ENCODE data around the gene PIEZO2. TPM values are rescaled to one million over a fixed set of nuclear protein-coding genes. Genes with fewer than 3 reads are reported as not detected.

The PIEZO2 gene
- total and polyA plus RNA-seq, 10 donors: 0.42 to 13.0 (median 8.0) TPM

DNA sequence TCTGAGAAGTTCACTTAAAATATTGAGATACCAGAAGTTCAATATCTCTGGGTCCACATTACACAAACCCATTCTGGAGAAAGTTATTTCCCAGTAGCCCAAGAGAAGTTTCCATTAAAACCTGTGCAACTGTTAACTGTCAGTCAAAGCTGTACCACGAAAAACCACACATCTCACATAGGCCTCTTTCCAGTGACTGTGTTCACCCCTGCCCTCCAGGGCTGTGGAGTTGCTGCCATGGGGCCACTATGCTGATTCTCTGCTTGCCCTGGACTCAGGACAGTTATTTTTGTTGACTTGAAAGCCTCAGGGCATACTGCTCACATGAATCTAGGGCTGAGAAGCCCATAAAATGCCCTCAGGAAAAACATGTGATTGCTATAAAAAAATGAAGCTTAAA is 153.8 kb downstream of the PIEZO2 start:
- TF ChIP-seq POLR2AphosphoS5 (IDR thresholded peaks at IDR 0.05) (no peak), POLR2A (IDR thresholded peaks at IDR 0.05) (no peak)
- TF ChIP-seq, protein P1, sequence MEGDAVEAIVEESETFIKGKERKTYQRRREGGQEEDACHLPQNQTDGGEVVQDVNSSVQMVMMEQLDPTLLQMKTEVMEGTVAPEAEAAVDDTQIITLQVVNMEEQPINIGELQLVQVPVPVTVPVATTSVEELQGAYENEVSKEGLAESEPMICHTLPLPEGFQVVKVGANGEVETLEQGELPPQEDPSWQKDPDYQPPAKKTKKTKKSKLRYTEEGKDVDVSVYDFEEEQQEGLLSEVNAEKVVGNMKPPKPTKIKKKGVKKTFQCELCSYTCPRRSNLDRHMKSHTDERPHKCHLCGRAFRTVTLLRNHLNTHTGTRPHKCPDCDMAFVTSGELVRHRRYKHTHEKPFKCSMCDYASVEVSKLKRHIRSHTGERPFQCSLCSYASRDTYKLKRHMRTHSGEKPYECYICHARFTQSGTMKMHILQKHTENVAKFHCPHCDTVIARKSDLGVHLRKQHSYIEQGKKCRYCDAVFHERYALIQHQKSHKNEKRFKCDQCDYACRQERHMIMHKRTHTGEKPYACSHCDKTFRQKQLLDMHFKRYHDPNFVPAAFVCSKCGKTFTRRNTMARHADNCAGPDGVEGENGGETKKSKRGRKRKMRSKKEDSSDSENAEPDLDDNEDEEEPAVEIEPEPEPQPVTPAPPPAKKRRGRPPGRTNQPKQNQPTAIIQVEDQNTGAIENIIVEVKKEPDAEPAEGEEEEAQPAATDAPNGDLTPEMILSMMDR (IDR thresholded peaks at IDR 0.05 in 8 of 11, conservative IDR thresholded peaks at IDR 0.05 in 3 of 11): no peak
- no peak overlapping the region for H3K27ac ChIP-seq
- H3K36me3 ChIP-seq: no peaks in the 10 kb centered on the region
- 30 to 60% (median 41%) methylated on average over 1 of the region's 1 CpG for WGBS, 5 donors
- no peaks in the 10 kb centered on the region for H3K27me3 ChIP-seq (replicated peaks in 1 of 7)
- H3K4me1 ChIP-seq: no peaks in the 10 kb centered on the region
- H3K9me3 ChIP-seq: peaks cover 0 to 48% (median 23%) of the 10 kb centered on the region in 8 donors
- DNase-seq: no peak
- intact Hi-C loops (cut with DNase I; ENCODE audit: low total_unique reads): no loop called here
- no peak overlapping the region for H3K4me3 ChIP-seq

DNA sequence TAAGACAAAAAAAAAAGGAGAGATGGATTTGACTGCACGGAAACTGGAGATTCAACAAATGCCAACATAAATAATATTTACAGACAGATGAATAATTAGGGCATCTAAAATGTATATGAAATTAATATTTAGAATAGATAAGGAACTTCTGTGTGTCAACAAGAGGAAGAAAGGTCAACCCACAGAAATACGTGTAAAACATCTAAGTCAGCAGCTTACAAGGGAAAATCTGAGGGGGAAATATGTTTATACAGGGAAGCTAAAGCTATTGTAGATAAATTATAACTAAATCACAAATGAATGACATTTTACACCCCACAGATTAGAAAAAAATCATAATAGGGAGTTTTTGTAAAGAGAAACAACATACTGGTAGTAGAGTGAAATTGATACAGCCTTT is 159.9 kb downstream of the PIEZO2 start:
- Histone ChIP-seq H3K4me3 (no peak overlapping the region), H3K9me3 (peaks cover 0 to 65% (median 42%) of the 10 kb centered on the region in 8 donors), H3K27me3 (replicated peaks in 1 of 7) (no peaks in the 10 kb centered on the region), H3K27ac (no peak overlapping the region), H3K36me3 (no peaks in the 10 kb centered on the region), H3K4me1 (no peaks in the 10 kb centered on the region)
- WGBS, 5 donors: 60 to 75% (median 65%) methylated on average over 2 of the region's 2 CpGs
- intact Hi-C loops (cut with DNase I; ENCODE audit: low total_unique reads): no loop called here
- DNase-seq: no peak
- TF ChIP-seq POLR2A (IDR thresholded peaks at IDR 0.05) (no peak), POLR2AphosphoS5 (IDR thresholded peaks at IDR 0.05) (no peak)
- TF ChIP-seq, protein P1 (IDR thresholded peaks at IDR 0.05 in 8 of 11, conservative IDR thresholded peaks at IDR 0.05 in 3 of 11): no peak

DNA sequence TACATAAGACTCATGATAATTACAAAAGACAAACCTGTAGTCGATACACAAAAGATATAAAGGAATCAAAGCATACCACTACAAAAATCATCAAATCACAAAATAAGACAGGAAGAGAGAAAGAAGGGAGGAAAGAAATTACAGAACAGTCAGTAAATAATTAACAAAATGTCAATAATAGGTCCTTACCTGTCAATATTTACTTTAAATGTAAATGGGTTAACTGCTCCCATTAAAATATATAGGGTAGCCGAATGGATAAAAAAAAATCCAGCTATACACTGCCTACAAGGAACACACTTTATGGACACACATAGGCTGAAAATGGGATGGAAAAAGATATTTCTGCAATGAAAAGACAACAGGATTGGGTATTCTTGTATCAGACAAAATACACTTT is 163.7 kb downstream of the PIEZO2 start:
- H3K4me1 ChIP-seq: no peaks in the 10 kb centered on the region
- TF ChIP-seq POLR2A (IDR thresholded peaks at IDR 0.05): no peak
- TF ChIP-seq, protein P1 (IDR thresholded peaks at IDR 0.05 in 8 of 11, conservative IDR thresholded peaks at IDR 0.05 in 3 of 11): no peak
- no peak for TF ChIP-seq POLR2AphosphoS5 (IDR thresholded peaks at IDR 0.05)
- no peak overlapping the region for H3K27ac ChIP-seq
- peaks cover 0 to 78% (median 71%) of the 10 kb centered on the region in 8 donors for H3K9me3 ChIP-seq
- no peak for DNase-seq
- intact Hi-C loops (cut with DNase I; ENCODE audit: low total_unique reads): no loop called here
- no peak overlapping the region for H3K4me3 ChIP-seq
- 82 to 99% (median 89%) methylated on average over 2 of the region's 2 CpGs for WGBS, 5 donors
- H3K27me3 ChIP-seq (replicated peaks in 1 of 7): no peaks in the 10 kb centered on the region
- H3K36me3 ChIP-seq: no peaks in the 10 kb centered on the region

DNA sequence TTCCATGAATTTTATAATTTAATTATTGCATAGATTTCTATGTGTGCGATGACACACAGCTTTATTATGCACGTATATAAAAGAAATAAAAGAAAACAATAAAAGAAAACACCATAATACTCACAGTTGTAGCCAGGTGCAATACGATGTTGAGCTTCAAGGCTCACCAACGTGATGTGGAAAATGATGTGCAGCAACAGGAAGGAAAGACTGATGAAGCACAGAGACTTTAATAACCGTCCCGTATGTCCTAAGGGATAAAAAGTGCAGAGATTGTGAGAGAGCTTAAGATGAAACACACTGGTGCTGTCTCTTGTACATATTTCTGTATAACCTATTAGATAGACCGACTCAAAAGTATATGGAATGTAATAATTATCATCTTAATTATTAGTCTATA is 170.0 kb downstream of the PIEZO2 start:
- no peak for DNase-seq
- TF ChIP-seq, protein P1 (IDR thresholded peaks at IDR 0.05 in 8 of 11, conservative IDR thresholded peaks at IDR 0.05 in 3 of 11): no peak
- intact Hi-C loops (cut with DNase I; ENCODE audit: low total_unique reads): no loop called here

More for the DNA sequence above, 170.0 kb downstream of the PIEZO2 start:
- Histone ChIP-seq H3K9me3 (peaks cover 0 to 40% (median 34%) of the 10 kb centered on the region in 8 donors), H3K27me3 (replicated peaks in 1 of 7) (no peaks in the 10 kb centered on the region), H3K27ac (peak overlapping the region in 1 of 8 donors; percentile 43), H3K36me3 (no peaks in the 10 kb centered on the region), H3K4me3 (no peak overlapping the region), H3K4me1 (no peaks in the 10 kb centered on the region)
- WGBS, 5 donors: 70 to 79% (median 74%) methylated on average over 7 of the region's 7 CpGs

All from spleen (tissue), 11 donors.